Natural killer cell treated with Interleukin-12 subunit alpha and Interleukin-12 subunit beta and Interleukin-15 and Interleukin-18, amount 100 ng/mL, for 72 hours (primary cell): Measurements from ENCODE around the gene CCND2. TPM values are rescaled to one million over a fixed set of nuclear protein-coding genes. Genes with fewer than 3 reads are reported as not detected.

Experiments used
- ATAC-seq, 2 donors: fragments of 150-1000 bp; cut with Tn5 transposase in 1 of 2; sonication (Bioruptor Pico), chemical (Tn5 transposase) in 1 of 2; 2 replicates each; pipeline ENCODE4 v1.10.0; 2021
- DNase-seq: peaks from one replicate; pipeline ENCODE4 v3.0.0; 2022; ENCODE audit warnings: low spot score
- H3K27ac Mint-ChIP-seq, 2 donors: 1 replicate in 1 of 2; 2 replicates in 1 of 2; pipeline ENCODE4 v1.8.0; 2022; ENCODE audit warnings: mixed read lengths in 2 of 2, mild to moderate bottlenecking in 1 of 2, moderate library complexity in 1 of 2
- H3K27me3 Mint-ChIP-seq, 2 donors: 1 replicate in 1 of 2; 2 replicates in 1 of 2; pipeline ENCODE4 v1.8.0; 2022; ENCODE audit warnings: mixed read lengths in 2 of 2
- H3K36me3 Mint-ChIP-seq: one replicate; pipeline ENCODE4 v1.8.0; 2022; ENCODE audit warnings: mixed read lengths
- H3K4me1 Mint-ChIP-seq, 2 donors: 1 replicate in 1 of 2; 2 replicates in 1 of 2; pipeline ENCODE4 v1.8.0; 2022; ENCODE audit warnings: low read depth in 2 of 2, mixed read lengths in 2 of 2, mild to moderate bottlenecking in 1 of 2
- H3K4me3 Mint-ChIP-seq: one replicate; pipeline ENCODE4 v1.8.0; 2022; ENCODE audit warnings: mixed read lengths
- H3K9me3 Mint-ChIP-seq: 2 replicates; pipeline ENCODE4 v1.8.0; 2022; ENCODE audit warnings: mixed read lengths
- total RNA-seq, 2 donors: library from RNA; stranded (reverse); gene quantifications; one replicate each; pipeline ENCODE4 v1.2.3, GENCODE V29; 2022

Gene CCND2
- total RNA-seq, 2 donors from 2014 or later = 942 to 1,190 TPM

- Mint-ChIP-seq H3K4me3 (peak overlapping the region; percentile 94), H3K9me3 (no peaks in the 10 kb centered on the region), H3K4me1 (peaks cover 30 to 40% of the 10 kb centered on the region in 2 donors), H3K27me3 (no peaks in the 10 kb centered on the region), H3K27ac (peak overlapping the region in 1 of 2 donors; percentile 53), H3K36me3 (no peaks in the 10 kb centered on the region)
- DNase-seq (no peak), ATAC-seq (no peak)
These were observed 49.2 kb downstream of the CCND2 start for GRCh38 chr12:4322726-4323125.

Other genes starting within 250 kb of the CCND2 start
- 10 to 100 TPM in 1 of 2 donors, 1 to 10 TPM in 1; 7.4 to 10.2 TPM for gene TIGAR, start 47.5 kb downstream of the CCND2 start, total RNA-seq
- gene FGF23, start 106.0 kb downstream of the CCND2 start, total RNA-seq = not detected
- not detected for gene FGF6, start 172.1 kb downstream of the CCND2 start, total RNA-seq